Spinal cord (tissue), 10 donors: ENCODE data around the gene FMN1. TPM values are rescaled to one million over a fixed set of nuclear protein-coding genes. Genes with fewer than 3 reads are reported as not detected.

Source experiments
- DNase-seq, 6 donors: peaks; one replicate each; pipeline versions ENCODE4 v3.0.0 to v3.0.0-alpha.2; 2013 to 2015; ENCODE audit warnings: low spot score in 6 of 6, low read depth in 4 of 6
- H3K27ac ChIP-seq: one replicate; pipeline ENCODE4 v1.5.1; 2013; ENCODE audit warnings: low read depth, low read length, control low read depth
- H3K27me3 ChIP-seq: one replicate; pipeline ENCODE4 v1.6.1; 2013; ENCODE audit warnings: low read length; ENCODE audit not compliant: control insufficient read depth, insufficient read depth
- H3K36me3 ChIP-seq: one replicate; pipeline ENCODE4 v1.6.1; 2013; ENCODE audit warnings: low read length; ENCODE audit not compliant: control insufficient read depth, insufficient read depth
- H3K4me1 ChIP-seq: one replicate; pipeline ENCODE4 v1.6.1; 2013; ENCODE audit warnings: low read length; ENCODE audit not compliant: control insufficient read depth, insufficient read depth
- H3K4me3 ChIP-seq: one replicate; pipeline ENCODE4 v1.5.1; 2013; ENCODE audit warnings: low read depth, low read length, control low read depth
- H3K9me3 ChIP-seq: one replicate; pipeline ENCODE4 v1.6.1; 2013; ENCODE audit warnings: low read length; ENCODE audit not compliant: control insufficient read depth, insufficient read depth
- WGBS: methylation state at CpG from one replicate; pipeline ENCODE4 v1.1.5; 2013; ENCODE audit warnings: missing lambda C conversion rate; ENCODE audit not compliant: insufficient coverage; 5-methylcytosine and 5-hydroxymethylcytosine counted together
- polyA plus RNA-seq, 2 donors: library from polyadenylated mRNA; unstranded; fragments of 120-200 nt; gene quantifications; one replicate each; pipeline ENCODE4 v1.2.1, GENCODE V29; 2013; ENCODE audit not compliant: insufficient read length in 2 of 2
- total RNA-seq, 2 donors: library from RNA; depleted of rRNA in 1 of 2; stranded (reverse); fragments of 120-200 nt in 1 of 2; fragments of >200 nt in 1 of 2; gene quantifications; one replicate each; pipeline versions ENCODE4 v1.2.3 to v1.2.4, GENCODE V29; 2013 to 2014
- donor health status: healthy.

FMN1 gene
- total and polyA plus RNA-seq, 4 donors, result 1.00 to 5.7 (median 2.8) TPM

GRCh38 chr15:32723171-32723948 lies 471.2 kb downstream of the FMN1 start:
- Histone ChIP-seq H3K36me3 (no peaks in the 10 kb centered on the region), H3K27me3 (peaks cover 23% of the 10 kb centered on the region), H3K9me3 (no peaks in the 10 kb centered on the region), H3K4me3 (no peak overlapping the region), H3K4me1 (peaks cover 10% of the 10 kb centered on the region), H3K27ac (no peak overlapping the region)
- WGBS, result no CpG with 5 or more reads among the region's 2 CpGs
- no peak for DNase-seq

DNA sequence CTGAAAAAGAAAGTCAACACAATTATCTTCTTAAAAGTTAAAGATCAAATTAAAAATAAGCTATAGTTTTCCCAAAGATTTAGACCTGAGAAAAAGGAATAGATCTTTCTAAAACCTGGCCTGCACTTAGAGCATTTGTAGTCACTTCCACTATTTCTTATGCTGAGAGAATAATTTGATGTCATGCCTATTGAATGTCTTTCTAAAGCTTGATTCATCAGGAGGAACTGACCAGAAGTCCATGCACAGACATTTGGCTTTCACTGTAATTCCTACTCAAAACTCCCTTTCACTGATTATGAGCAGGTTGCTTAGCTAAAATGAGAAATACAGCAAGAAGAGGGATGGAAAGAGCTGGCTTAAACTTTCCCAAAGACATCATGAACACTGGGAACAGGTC lies 472.4 kb downstream of the FMN1 start:
- H3K27me3 ChIP-seq, result peaks cover 34% of the 10 kb centered on the region
- H3K36me3 ChIP-seq, result no peaks in the 10 kb centered on the region
- H3K9me3 ChIP-seq, result no peaks in the 10 kb centered on the region
- no peak overlapping the region for H3K27ac ChIP-seq
- H3K4me3 ChIP-seq, result no peak overlapping the region
- peaks cover 20% of the 10 kb centered on the region for H3K4me1 ChIP-seq
- no peak for DNase-seq

GRCh38 chr15:32721596-32721995 lies 472.9 kb downstream of the FMN1 start:
- Histone ChIP-seq H3K9me3 (no peaks in the 10 kb centered on the region), H3K27me3 (peaks cover 39% of the 10 kb centered on the region), H3K4me1 (peaks cover 21% of the 10 kb centered on the region), H3K36me3 (no peaks in the 10 kb centered on the region), H3K27ac (no peak overlapping the region), H3K4me3 (no peak overlapping the region)
- WGBS, result 86% methylated on average over 4 of the region's 6 CpGs
- DNase-seq, result no peak

GRCh38 chr15:32718821-32719716 lies 475.4 kb downstream of the FMN1 start:
- peaks cover 21% of the 10 kb centered on the region for H3K4me1 ChIP-seq
- H3K9me3 ChIP-seq, result no peaks in the 10 kb centered on the region
- H3K4me3 ChIP-seq, result peak overlapping the region; percentile 25
- no peaks in the 10 kb centered on the region for H3K36me3 ChIP-seq
- no peak overlapping the region for H3K27ac ChIP-seq
- DNase-seq, result peak in 2 of 6 donors; percentile 45 to 47
- H3K27me3 ChIP-seq, result peaks cover 59% of the 10 kb centered on the region
- WGBS, result 2% methylated on average over 70 of the region's 70 CpGs

- Histone ChIP-seq H3K4me1 (peaks cover 21% of the 10 kb centered on the region), H3K27ac (no peak overlapping the region), H3K27me3 (peaks cover 60% of the 10 kb centered on the region), H3K4me3 (peak overlapping the region; percentile 25), H3K36me3 (no peaks in the 10 kb centered on the region), H3K9me3 (no peaks in the 10 kb centered on the region)
- under 1% methylated on average over 60 of the region's 60 CpGs for WGBS
- DNase-seq, result peak in 2 of 6 donors; percentile 26 to 45
These were observed 476.2 kb downstream of the FMN1 start for GRCh38 chr15:32718227-32718820.

- WGBS, result under 1% methylated on average over 95 of the region's 99 CpGs
- H3K36me3 ChIP-seq, result no peaks in the 10 kb centered on the region
- peaks cover 62% of the 10 kb centered on the region for H3K27me3 ChIP-seq
- H3K4me3 ChIP-seq, result peak within 1 kb of the TSS; percentile 25
- H3K4me1 ChIP-seq, result peaks cover 21% of the 10 kb centered on the region
- H3K27ac ChIP-seq, result no peak within 1 kb of the TSS
- no peaks in the 10 kb centered on the region for H3K9me3 ChIP-seq
- DNase-seq, result peak in 2 of 6 donors; percentile 53 to 62
These were observed 476.9 kb downstream of the FMN1 start, which contains the start of gene GREM1 for GRCh38 chr15:32717426-32718226. TSS of gene GREM1 (plus strand) at chr15:32718004. CDS start at chr15:32730691, 12,687 bp downstream.

- Histone ChIP-seq H3K4me1 (peaks cover 21% of the 10 kb centered on the region), H3K9me3 (no peaks in the 10 kb centered on the region), H3K36me3 (no peaks in the 10 kb centered on the region), H3K27ac (no peak overlapping the region), H3K27me3 (peaks cover 62% of the 10 kb centered on the region), H3K4me3 (peak overlapping the region; percentile 14)
- WGBS, result 0% methylated on average over 4 of the region's 21 CpGs
- peak in 2 of 6 donors; percentile 26 to 34 for DNase-seq
These were observed 477.5 kb downstream of the FMN1 start for GRCh38 chr15:32716915-32717425.

DNA sequence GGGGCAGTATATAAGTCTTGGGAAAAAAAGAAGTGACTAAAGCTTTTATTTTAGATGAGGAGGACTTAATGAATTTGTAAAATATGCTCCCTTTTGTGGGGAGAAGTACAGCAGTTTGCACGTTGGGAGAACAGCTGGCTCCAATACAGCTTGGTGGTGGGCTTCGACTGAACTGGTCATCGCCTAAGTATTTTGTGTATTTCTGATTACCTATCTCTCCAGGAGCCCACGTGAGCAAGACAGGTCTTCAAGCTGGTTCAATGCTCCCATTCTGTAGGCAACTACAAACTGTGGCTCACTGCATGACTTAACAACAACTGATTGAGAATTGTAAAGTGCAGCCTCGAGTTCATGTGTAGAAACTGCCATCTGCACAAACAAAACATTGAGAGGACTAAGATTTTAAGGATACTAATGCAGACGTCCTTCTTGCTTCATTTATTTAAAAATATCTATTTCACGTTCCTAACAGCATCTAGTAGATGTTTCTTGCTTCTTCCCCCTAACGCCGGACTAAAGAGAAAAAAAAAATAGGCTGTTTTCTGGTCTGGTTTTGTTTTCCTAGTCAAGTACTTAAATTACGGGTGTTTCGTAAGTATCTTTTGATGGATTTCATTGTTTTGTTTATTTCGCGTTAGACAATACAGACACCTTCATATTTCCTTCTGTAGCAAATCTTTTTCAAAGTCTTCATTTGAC lies 478.1 kb downstream of the FMN1 start:
- Histone ChIP-seq H3K36me3 (no peaks in the 10 kb centered on the region), H3K4me1 (peaks cover 21% of the 10 kb centered on the region), H3K27me3 (peaks cover 62% of the 10 kb centered on the region), H3K27ac (no peak overlapping the region), H3K4me3 (no peak overlapping the region), H3K9me3 (no peaks in the 10 kb centered on the region)
- peak in 1 of 6 donors; percentile 30 for DNase-seq
- 21% methylated on average over 3 of the region's 13 CpGs for WGBS
